Calu3 (cell line): ENCODE results near the gene RBP2. TPM values are rescaled to one million over a fixed set of nuclear protein-coding genes. Genes with fewer than 3 reads are reported as not detected.

Source experiments
- BruUV-seq: library from RNA; stranded (reverse); fragments of 400-500 nt; replicated peaks from 2 replicates; lab custom pipeline; 2021; lab: Mats Ljungman, UMichigan
- CTCF ChIA-PET: fragments of 300-600 bp; sonication (Branson Sonifier 250); formaldehyde crosslinking; loops from one replicate; lab custom pipeline; 2022; ENCODE audit warnings: antibody characterized with exemption; lab: Charles Lee
- DNase-seq: peaks from one replicate; pipeline ENCODE4 v3.0.0; 2022
- H3K27ac Mint-ChIP-seq: one replicate; pipeline ENCODE4 v1.8.0; 2022; ENCODE audit warnings: mixed read lengths; ENCODE audit not compliant: unreplicated experiment
- H3K27me3 Mint-ChIP-seq: one replicate; pipeline ENCODE4 v1.8.0; 2022; ENCODE audit warnings: mixed read lengths; ENCODE audit not compliant: unreplicated experiment
- H3K36me3 Mint-ChIP-seq: one replicate; pipeline ENCODE4 v1.8.0; 2022; ENCODE audit warnings: mild to moderate bottlenecking, moderate library complexity, mixed read lengths; ENCODE audit not compliant: insufficient read depth, unreplicated experiment
- H3K4me1 Mint-ChIP-seq: one replicate; pipeline ENCODE4 v1.8.0; 2022; ENCODE audit warnings: mild to moderate bottlenecking, low read depth, mixed read lengths; ENCODE audit not compliant: unreplicated experiment
- H3K4me3 Mint-ChIP-seq: one replicate; pipeline ENCODE4 v1.8.0; 2022; ENCODE audit warnings: mild to moderate bottlenecking, low read depth, moderate library complexity, mixed read lengths; ENCODE audit not compliant: unreplicated experiment
- H3K9me3 Mint-ChIP-seq: one replicate; pipeline ENCODE4 v1.8.0; 2022; ENCODE audit warnings: low read depth, mixed read lengths; ENCODE audit not compliant: unreplicated experiment
- intact Hi-C: fragments of 100-400 bp; cut with micrococcal nuclease; formaldehyde crosslinking; loops from one replicate; pipeline ENCODE4 v1.10.0; 2022; ENCODE audit not compliant: unreplicated experiment
- total RNA-seq: library from RNA; stranded (reverse); gene quantifications from 2 replicates; pipeline ENCODE4 v1.2.3, GENCODE V29; 2022
- TF ChIP-seq, protein P1 (sequence below): fragments of 200-600 bp; IDR thresholded peaks from one replicate; pipeline ENCODE4 v1.8.0; 2022; ENCODE audit warnings: antibody characterized with exemption; ENCODE audit not compliant: unreplicated experiment

The RBP2 gene
- total RNA-seq, 1 experiment from 2014 or later = not detected

- H3K9me3 Mint-ChIP-seq = no peaks in the 10 kb centered on the region
- peaks cover 23% of the 10 kb centered on the region for H3K4me1 Mint-ChIP-seq
- DNase-seq = no peak
- H3K27me3 Mint-ChIP-seq = no peaks in the 10 kb centered on the region
- no TSS peak for BruUV-seq
- no peak overlapping the region for H3K27ac Mint-ChIP-seq
- intact Hi-C loops = no loop called here
- no peak overlapping the region for H3K4me3 Mint-ChIP-seq
- CTCF ChIA-PET = interaction anchor here (0.6 kb wide), 1 partner anchor 1292 kb away, joined by 5 read pairs; no protein-coding TSS in a partner anchor
- TF ChIP-seq, protein P1, sequence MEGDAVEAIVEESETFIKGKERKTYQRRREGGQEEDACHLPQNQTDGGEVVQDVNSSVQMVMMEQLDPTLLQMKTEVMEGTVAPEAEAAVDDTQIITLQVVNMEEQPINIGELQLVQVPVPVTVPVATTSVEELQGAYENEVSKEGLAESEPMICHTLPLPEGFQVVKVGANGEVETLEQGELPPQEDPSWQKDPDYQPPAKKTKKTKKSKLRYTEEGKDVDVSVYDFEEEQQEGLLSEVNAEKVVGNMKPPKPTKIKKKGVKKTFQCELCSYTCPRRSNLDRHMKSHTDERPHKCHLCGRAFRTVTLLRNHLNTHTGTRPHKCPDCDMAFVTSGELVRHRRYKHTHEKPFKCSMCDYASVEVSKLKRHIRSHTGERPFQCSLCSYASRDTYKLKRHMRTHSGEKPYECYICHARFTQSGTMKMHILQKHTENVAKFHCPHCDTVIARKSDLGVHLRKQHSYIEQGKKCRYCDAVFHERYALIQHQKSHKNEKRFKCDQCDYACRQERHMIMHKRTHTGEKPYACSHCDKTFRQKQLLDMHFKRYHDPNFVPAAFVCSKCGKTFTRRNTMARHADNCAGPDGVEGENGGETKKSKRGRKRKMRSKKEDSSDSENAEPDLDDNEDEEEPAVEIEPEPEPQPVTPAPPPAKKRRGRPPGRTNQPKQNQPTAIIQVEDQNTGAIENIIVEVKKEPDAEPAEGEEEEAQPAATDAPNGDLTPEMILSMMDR = no peak
- H3K36me3 Mint-ChIP-seq = peaks cover 13% of the 10 kb centered on the region
Observed at GRCh38 chr3:139465636-139466035, 10.7 kb downstream of the RBP2 start.

- Mint-ChIP-seq H3K27ac (no peak overlapping the region), H3K4me3 (no peak overlapping the region), H3K4me1 (peaks cover 37% of the 10 kb centered on the region), H3K27me3 (no peaks in the 10 kb centered on the region), H3K36me3 (peaks cover 13% of the 10 kb centered on the region), H3K9me3 (no peaks in the 10 kb centered on the region)
- intact Hi-C loops = loop anchor here (2.0 to 5.0 kb wide), 3 partner anchors 43 to 1293 kb away; no protein-coding TSS in a partner anchor
- DNase-seq = no peak
- TF ChIP-seq, protein P1 = no peak
- CTCF ChIA-PET = no interaction called here
- no TSS peak for BruUV-seq
Observed at GRCh38 chr3:139463466-139463865, 12.8 kb downstream of the RBP2 start.

DNA sequence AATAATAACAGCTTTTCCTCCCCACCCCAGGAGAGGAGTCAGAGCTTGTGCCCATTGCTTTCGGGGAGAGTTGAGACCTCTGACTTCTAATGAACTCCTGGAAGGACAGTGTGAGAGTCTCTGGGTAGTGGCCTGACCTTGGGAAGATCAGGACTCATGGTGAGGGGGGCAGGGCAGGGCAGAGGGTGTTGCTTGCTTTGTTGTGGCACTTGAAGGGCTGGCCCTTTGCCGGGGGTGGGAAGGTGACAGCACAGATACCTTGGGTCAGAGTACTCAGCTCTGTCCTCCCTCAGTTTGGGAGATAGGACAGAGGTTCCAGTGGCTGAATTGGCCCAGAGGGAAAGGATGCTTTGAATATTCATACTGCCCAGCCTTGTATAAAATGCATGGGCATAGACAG lies 15.8 kb downstream of the RBP2 start:
- BruUV-seq = no TSS peak

DNA sequence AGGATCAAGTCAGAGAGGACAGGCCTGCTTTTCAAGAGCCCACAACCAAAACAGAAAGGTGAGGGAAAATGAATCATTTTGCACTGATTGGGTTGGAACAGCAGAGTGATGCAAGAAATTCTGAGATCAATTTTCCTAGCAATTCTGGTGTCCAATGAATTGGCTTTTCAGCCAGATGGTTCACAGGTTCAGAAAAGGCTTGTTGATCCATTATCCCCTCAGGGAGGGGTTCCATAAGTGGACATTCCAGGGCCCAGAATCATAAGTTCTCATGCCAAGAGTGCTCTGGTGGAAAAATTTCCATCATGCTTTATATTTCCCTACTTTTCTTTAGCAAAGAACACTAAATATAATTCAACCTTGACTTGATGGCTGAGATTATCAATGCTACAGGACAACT lies 16.2 kb downstream of the RBP2 start:
- no peaks in the 10 kb centered on the region for H3K9me3 Mint-ChIP-seq
- peaks cover 13% of the 10 kb centered on the region for H3K36me3 Mint-ChIP-seq
- no peak overlapping the region for H3K4me3 Mint-ChIP-seq
- H3K27me3 Mint-ChIP-seq = no peaks in the 10 kb centered on the region
- intact Hi-C loops = loop anchor here (5.0 kb wide), 1 partner anchor 68 kb away; no protein-coding TSS in a partner anchor
- CTCF ChIA-PET = no interaction called here
- DNase-seq = no peak
- peaks cover 37% of the 10 kb centered on the region for H3K4me1 Mint-ChIP-seq
- TF ChIP-seq, protein P1 = no peak
- BruUV-seq = no TSS peak
- H3K27ac Mint-ChIP-seq = no peak overlapping the region

More for the DNA sequence above, 15.8 kb downstream of the RBP2 start:
- intact Hi-C loops = loop anchor here (5.0 kb wide), 1 partner anchor 68 kb away; no protein-coding TSS in a partner anchor
- Mint-ChIP-seq H3K4me3 (no peak overlapping the region), H3K36me3 (peaks cover 13% of the 10 kb centered on the region), H3K27ac (no peak overlapping the region), H3K4me1 (peaks cover 37% of the 10 kb centered on the region), H3K9me3 (no peaks in the 10 kb centered on the region), H3K27me3 (no peaks in the 10 kb centered on the region)
- no peak for DNase-seq
- CTCF ChIA-PET = no interaction called here
- TF ChIP-seq, protein P1 = no peak
